Right lung (tissue), 10 donors: ENCODE measurements around the gene CCDC3. TPM values are rescaled to one million over a fixed set of nuclear protein-coding genes. Genes with fewer than 3 reads are reported as not detected.
"Not testable (repeated sequence)": the region's sequence is repeated elsewhere in the genome, so short reads cannot be mapped to it uniquely, and the experiment has no call there.

Experiments
- DNase-seq, 2 donors: peaks; one replicate each; pipeline ENCODE4 v3.0.0-alpha.2; 2013
- long read RNA-seq, 8 donors: transcript quantifications; one replicate each; lab custom pipeline, GENCODE V29; 2026
- polyA plus RNA-seq, 5 donors: library from polyadenylated mRNA; unstranded; fragments of 120-200 nt; gene quantifications; one replicate each; pipeline versions ENCODE4 v1.2.1 to v1.2.3, GENCODE V29; 2013; ENCODE audit warnings: inconsistent platforms in 1 of 5, low replicate concordance in 1 of 5; ENCODE audit not compliant: insufficient read length in 5 of 5, insufficient read depth in 1 of 5

CCDC3 gene
- 10 to 100 TPM in 2 of 5 donors, 1 to 10 TPM in 3; 6.6 to 11.7 (median 8.4) TPM for polyA plus RNA-seq
- long read RNA-seq, donor 1, partial matches to known transcripts, result 0 of 3 reads
- long read RNA-seq, donor 1, other reads (novel, unspliced or antisense), result 0 of 3 reads
- long read RNA-seq, donor 2, partial matches to known transcripts, result 0 of 2 reads
- long read RNA-seq, donor 2, other reads (novel, unspliced or antisense), result 0 of 2 reads
- long read RNA-seq, donor 3, partial matches to known transcripts, result 0 of 3 reads
- long read RNA-seq, donor 3, other reads (novel, unspliced or antisense), result 0 of 3 reads
- long read RNA-seq, donor 4, partial matches to known transcripts, result 0 of 1 reads
- long read RNA-seq, donor 4, other reads (novel, unspliced or antisense), result 0 of 1 reads
- long read RNA-seq, donor 5, partial matches to known transcripts, result 43 of 55 reads
- long read RNA-seq, donor 5, other reads (novel, unspliced or antisense), result 9 of 55 reads
- long read RNA-seq, donor 6, transcript CCDC3-201 (3 exons, 2,731 nt), result major isoform, 5 of 38 reads
- long read RNA-seq, donor 6, partial matches to known transcripts, result 33 of 38 reads
- long read RNA-seq, donor 6, other reads (novel, unspliced or antisense), result 0 of 38 reads
- long read RNA-seq, donor 7, result 0 reads
- long read RNA-seq, donor 8, partial matches to known transcripts, result 0 of 3 reads
- long read RNA-seq, donor 8, other reads (novel, unspliced or antisense), result 0 of 3 reads

DNA sequence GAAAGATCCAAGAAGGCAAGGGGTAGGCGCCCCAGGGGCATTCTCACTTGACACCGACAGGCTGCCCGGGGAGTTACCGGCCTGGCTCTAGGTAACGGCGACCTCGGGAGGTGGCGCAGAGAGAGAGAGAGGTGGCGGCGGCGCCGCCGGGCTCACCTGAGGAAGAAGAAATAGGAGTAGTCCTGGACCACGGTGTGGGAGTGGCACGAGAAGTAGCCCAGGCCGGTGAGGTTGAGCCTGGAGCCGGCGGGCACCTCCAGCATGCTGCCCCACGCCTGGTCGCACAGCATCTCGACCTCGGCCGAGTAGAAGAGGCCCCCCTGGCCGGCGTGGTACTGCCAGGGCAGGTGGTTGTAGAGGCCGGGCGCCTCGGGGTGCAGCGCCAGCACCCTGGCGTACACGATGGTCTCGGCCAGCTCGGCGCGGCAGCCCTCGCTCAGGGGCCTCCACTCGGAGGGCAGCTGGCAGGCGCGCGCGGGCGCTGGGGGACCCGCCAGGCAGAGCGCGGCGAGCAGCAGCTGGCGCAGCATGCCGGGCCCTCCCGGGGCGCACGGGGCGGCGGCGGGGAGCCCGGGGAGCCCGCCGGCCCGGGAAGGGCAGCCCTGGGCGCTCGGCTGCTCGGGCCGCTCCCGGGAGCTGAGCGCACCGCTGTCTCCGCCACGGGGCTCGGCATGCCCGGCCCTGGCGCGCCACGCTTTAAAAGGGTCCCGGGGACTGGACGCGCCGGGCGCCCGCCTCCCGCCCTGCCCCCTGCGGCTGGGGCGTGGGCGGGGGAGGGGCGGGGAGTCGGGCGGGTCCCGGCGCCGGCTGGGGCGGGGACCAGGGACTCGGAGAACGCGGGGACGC is at the start of gene CCDC3:
TSS of gene CCDC3 (minus strand) at position 673 of the 846 bp plus-strand sequence. CDS start at position 530, 143 bp downstream.
- DNase-seq, result no peak

DNA sequence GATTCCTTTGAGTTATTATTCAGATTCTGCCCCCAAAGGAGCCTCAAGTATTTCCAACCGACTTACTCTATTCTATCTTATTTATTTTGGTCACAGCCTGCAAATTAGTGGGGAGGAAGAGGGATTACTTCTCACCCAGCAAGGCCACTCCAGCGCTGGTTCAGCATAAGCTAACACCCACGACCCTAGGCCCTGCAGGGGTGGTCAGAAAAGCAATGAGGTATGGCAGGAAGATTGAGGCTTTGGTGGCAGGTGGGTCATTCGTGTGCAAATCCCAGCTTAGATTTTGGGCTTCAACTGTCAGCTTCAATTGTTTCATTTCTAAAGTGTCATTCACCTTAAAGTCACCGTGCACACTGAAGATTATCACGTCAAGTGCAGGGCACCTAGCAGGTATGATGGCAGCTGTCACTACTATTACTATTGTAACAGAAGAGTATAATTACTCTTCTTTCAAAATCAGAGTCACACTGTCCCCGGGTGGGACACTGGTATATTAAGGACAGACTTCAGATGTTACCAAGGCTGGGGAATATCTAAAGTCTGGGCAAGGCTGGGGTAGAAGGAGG is 49.7 kb upstream of the CCDC3 start:
- no peak for DNase-seq

DNA sequence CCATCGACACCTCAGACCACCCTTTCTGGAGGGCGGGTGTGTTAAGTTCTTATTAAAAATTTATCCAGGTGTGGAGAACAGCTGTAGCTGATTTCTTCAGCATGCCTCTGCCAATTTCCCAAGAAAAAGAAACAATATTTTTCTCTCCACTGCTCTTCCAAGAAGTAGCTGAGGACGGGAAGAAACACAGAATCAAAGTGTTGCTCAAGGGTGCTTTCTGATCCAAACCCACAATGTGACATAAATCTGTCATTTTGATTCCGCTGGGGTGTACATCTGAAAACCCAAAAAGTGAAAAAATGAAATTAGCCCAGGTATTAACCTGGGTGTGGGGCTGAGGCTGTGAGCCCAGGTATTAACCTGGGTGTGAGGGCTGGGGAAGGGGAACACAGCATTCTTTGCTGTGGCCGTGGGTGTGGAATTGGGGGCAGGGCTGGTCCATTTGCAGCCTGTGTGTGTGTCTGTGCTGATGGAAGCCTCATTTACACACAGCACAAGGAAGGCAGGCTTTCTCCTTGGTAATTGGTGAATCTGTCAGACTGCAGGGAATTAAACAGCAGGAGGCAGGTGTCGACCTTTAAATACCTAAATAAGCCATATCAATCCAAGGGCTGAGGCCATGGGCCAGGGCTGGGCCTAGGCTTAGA is 48.4 kb upstream of the CCDC3 start:
- no peak for DNase-seq

DNA sequence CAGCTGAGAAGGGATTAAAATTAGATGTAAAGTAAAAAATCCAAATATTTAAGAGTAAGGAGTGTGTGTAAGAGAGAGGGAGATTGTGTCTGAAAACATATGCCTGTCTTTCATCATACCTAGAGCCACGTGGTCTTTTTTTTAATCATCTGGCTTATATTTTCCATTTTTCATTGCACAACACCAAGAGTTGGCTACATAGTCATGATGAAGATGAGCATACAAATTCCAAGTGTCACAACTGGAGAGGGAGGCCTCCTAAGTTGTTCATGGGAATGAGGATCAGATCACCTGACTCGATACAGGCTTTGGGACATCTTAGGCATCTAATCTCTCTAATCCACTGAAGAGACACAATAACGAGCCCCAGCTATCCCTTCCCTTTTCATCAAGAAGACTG is 47.2 kb upstream of the CCDC3 start:
- no peak for DNase-seq

DNA sequence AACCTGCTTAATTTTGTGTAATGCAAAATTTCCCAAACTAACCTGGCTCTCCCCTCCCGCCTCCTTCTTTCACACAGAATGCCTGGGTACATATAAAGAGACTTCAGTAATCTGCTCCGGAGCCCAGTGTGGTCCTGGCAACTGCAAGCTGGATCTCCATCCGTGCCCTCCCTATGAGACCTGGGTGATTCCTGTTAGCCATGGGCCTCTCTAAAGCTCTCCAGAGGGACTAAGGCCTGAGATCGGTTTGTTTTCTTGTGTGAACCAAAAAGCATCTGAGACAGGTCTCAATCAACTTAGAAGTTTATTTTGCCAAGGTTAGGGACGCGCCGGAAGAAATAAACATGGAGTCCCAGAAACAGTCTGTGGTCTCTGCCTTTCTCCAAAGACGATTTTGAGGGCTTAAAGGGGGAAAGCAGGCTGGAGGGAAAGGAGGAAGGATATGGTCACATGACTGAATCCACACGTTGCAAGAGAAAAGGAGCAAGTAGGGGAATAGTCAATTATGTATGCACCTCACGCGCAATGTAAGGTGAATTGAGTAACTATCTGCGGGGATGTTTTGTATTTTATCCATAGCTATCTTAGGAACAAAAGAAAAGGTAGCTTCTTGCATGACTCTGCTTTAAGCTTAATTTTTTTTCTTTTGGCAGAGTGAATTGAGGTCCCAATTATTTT is 46.2 kb upstream of the CCDC3 start:
- no peak for DNase-seq

DNA sequence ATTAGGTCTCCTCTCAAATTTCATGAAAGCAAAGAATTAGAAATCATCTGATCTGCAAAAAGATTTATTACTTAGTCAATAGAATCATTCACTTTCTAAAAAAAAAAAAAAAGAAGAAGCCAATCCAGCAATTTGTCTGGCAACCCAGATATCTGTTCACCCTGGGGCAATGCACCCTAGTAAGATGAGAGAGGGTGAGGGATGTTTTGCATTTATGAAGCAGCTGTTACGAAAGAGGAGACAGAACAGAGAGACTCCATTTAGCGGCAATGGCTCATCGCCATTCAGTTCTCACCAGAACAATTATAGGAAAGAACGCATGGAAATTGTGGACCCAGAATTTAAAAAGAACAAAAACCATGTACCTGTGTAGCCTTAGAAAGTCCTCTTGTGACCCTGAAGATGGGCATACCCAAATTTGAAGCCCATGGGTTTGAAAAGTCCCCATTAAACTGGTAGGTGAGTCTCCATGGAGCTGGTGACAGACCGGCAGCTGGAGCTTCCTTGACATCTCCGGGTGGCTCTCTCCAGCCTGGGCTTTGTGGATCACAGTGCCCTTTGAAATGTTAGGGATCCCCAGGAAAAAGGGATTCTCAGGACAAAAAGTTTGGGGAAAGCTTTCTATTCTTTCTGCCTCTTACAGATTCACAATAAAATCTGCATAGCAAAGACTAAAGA is 45.5 kb upstream of the CCDC3 start:
- no peak for DNase-seq

DNA sequence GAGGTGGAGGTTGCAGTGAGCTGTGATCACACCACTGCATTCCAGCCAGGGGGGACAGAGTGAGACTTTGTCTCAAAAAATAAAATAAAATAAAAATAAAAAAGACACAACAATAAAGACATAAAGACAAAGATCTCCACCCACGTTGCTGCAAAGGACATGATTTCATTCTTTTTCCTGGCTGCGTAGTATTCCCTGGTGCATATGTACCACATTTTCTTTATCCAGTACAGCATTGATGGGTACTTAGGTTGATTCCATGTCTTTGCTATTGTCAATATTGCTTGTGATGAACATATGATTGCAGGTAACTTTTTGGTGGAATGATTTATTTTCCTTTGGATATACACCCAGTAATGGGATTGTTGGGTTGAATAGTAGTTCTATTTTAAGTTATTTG is 42.0 kb upstream of the CCDC3 start:
- DNase-seq, result no peak

DNA sequence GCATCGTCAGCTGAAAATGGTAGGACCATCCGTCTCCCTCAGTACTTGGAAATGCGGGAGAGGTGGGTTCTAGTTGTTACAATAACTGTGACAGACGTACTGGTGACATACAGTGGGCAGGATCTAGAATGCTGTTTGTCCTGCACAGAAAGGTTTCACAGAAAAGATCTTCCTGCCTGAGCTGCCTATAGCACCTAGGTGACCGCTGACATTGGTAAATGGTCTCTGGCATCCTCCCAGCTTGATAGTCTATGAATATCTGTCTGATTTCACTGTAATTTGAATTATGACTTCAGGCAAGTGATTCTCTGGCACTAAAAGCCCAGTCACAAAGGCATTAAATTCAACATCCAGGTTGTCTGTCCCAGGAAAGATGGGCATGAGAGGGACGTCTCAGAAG is 38.2 kb upstream of the CCDC3 start:
- DNase-seq, result no peak

DNA sequence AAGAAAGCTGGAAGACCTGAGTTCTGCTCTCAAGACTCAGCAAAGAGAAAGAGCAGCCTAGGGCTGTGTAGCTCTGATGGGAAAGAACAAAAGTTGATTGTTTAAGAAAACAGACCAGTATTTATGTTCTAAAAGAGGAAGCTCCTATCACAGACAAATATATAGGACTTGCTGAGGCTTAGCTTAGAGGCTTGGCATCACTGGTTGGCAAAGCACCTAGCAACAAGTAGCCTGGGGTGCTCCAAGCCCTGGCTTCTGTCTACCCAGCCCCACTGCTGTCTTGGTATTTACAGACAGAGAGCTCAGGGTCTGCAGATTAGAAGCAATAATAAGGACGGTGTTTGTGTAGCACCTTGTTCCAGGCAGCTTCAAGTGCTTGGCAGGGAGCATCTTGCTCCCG is 36.9 kb upstream of the CCDC3 start:
- DNase-seq, result no peak

DNA sequence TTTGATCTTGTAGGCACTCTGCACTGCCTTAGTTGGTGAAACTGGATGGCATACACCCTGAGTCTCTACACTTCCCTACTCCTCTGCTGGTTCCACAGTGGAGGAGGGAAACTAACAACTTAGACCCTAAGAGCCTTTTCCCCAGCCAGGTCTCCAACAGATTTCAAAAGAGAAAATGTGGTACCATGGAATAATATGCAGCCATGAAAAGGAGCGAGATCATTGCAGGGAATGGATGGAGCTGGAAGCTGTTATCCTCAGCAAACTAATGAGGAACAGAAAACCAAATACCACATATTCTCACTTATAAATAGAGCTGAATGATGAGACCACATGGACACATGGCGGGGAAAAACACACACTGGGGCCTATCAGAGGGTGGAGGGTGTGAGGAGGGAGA is 36.3 kb upstream of the CCDC3 start:
- no peak for DNase-seq

DNA sequence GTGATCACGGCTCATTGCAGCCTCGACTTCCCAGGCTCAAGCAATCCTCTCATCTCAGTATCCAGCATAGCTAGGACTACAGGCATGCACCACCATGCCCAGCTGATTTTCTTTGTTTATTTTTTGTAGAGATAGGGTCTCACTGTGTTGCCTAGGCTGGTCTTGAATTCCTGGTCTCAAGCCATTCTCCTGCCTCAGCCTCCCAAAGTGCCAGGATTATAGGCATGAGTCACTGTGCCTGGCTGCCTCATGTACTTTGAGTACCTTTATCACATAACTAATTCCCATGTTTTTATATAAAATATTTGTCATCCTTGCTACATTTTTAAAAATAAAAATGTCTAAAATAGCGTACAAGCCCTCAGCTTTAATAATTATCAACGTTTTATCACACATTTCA is 35.3 kb upstream of the CCDC3 start:
- no peak for DNase-seq

DNA sequence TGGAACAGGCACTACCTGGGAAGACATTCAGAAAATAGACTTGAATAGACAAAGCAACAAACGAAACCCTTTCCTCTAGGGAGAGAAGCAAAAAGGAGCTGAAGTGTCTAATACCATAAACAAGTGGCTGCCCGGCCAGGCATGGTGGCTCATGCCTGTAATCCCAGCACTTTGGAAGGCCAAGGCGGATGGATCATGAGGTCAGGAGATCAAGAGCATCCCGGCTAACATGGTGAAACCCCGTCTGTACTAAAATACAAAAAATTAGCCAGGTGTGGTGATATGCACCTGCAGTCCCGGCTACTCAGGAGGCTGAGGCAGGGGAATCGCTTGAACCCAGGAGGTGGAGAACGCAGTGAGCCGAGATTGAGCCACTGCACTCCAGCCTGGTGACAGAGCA is 34.2 kb upstream of the CCDC3 start:
- DNase-seq, result not testable (repeated sequence)

DNA sequence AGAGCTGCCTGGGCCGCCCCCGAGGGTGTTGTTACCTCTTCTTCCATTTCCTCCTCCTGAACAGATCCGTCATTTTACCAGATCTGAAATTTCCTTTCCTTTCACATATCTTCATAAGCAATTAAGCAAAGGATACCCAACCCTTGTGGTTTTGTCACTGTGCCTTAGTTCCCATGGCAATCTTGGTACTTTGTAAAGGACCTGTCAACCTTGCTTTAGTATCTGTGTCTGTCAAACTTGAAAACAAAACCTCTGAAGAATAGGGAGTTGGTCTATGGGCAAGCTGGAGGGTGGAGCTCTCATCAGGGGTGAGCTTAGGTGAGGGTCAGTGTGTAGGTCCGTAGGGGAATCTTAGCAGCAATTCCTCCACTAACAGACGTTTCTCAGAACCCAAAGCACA is 25.4 kb upstream of the CCDC3 start:
- DNase-seq, result no peak

DNA sequence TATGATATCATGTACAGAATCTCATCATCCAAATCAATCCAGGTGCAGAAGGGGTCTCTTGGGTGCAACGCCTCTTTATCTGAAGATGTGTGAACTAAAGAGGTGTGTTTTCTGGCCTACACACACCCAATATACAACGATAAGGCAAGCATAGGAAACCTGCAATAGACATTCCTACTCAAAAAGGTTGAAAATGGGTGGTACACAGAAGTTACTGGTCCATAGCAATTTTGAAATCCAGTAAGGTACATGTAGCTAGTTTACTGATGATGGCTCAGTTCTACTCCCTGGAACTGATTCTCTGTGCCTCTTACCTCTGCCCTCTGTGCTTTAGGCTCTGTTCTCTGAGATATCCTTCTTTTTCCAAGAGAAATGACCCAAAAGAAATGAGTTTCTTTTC is 22.2 kb upstream of the CCDC3 start:
- DNase-seq, result no peak

DNA sequence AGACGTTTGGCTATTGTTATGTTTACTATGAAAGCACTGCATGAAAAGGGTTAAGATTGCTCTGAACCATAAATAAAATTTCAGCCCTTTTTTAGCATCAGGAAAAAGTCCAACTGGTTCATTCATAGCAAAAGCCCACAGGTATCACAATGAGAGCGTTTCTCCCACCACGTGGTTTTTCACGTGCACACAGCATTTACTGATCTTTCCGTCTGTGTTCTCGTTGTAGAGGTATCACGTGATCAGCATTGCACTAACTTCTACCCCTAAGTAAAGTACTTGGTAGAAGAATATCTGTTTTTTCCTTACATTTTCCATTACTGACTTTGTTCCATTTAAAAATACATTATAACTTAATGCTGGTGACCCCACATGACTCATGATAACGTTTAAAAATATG is 17.8 kb upstream of the CCDC3 start:
- DNase-seq, result no peak

DNA sequence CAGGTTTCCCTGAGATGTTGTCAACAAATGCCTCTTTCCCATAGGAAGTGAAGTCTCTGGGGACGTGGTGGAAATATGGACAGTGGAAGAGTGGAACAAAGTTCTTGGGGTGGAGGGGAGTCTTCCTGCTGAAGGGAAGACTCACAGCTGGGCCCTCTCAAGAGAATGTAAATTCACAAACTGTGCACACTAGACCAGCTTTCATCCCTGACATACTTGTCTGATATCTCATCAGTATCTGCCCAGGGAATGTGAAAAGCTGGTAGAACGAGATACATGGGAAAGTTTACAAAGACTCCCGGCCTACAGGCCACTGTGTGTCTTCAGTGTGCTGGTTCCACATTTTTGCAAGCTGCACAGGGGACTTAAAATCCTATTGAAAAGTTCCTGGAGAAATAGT is 16.7 kb upstream of the CCDC3 start:
- no peak for DNase-seq

DNA sequence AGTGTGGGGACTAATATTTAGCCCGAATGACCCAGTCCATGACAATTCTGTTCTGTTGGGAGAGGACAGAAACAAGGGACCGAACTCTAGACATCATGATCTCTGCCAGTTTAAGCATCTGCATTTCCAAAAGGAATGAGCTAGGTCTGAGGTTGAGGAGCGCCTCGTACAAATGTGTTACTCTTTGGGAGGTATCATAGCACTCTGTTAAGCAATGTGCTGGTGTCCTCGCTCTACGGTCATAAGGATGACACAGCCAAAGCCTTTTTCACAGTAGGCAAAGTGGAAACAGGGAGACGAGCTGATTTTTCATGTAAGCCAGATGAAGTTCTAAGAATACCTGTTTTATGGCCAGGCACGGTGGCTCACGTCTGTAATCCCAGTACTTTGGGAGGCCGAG is 15.4 kb upstream of the CCDC3 start:
- DNase-seq, result no peak

DNA sequence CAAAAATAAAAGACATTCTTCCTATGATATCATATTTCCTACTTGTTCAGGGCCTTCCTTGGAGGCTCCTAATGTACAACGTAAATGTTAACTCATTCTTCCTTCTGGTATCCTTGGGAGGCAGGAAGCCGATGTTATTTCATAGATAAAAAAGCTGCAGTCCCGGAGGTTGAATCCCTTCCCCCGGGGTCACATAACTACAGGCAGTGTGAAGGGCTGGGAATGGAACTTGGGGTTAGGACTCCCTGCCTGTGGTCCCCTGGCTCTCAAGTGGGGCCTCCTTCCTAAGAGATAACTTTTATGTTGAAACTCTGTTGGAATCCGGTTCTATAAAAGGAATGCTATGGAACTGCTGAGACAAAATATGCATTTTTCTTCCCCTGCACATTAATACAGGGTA is 14.9 kb upstream of the CCDC3 start:
- DNase-seq, result no peak

DNA sequence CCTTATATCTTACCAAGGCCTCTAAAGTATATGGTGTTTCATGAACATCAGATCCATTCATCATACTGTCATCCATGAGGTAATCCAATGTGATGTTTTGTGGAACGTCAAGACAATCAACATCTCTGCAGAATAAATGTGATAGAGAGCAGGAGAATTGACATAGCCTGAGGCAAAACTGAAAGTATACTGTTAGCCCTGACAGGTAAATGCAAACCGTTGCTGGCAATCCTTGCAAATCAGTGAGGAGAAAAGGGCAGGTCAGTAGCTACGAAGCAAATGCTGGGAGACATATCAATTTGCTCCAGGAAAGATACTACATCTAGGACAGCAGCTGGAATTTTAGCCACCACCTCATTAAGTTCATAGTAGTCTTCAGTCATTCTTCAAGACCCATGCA is 4.5 kb upstream of the CCDC3 start:
- DNase-seq, result no peak

DNA sequence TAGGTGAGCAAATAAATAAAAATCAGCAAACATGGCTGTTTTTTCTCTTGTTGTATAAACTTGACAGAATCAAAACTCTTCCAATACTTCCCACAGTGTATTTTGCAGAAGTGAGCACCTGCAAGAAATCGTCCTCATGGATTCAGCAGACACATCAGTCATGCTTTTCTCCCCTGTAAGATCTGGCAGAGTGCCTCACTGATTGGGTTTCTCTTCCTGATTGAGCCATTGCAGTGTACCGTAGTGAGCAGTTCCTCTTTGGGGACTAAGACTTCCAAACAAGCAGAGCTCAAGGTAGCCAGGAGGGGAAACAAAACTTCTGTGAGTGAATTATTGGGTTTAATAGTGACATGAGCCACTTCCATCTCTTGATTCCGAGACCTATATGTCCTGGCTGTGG is 2.2 kb upstream of the CCDC3 start:
- DNase-seq, result no peak
